HG03575 (cell line): ENCODE measurements around the gene OR51I2.

Source experiments
- ATAC-seq: cut with Tn5 transposase; IDR thresholded peaks from one replicate; pipeline ENCODE4 v1.9.1; 2021; ENCODE audit not compliant: unreplicated experiment, insufficient number of reproducible peaks, low FRiP score; ENCODE audit errors: extremely low read depth

Gene OR51I2

GRCh38 chr11:5504403-5504921, 55.3 kb downstream of the OR51I2 start:
- ATAC-seq = no peak

- no peak for ATAC-seq
Measured at GRCh38 chr11:5505363-5506048, 56.4 kb downstream of the OR51I2 start.
